ENCODE results near the gene KRTAP2-1.
"Not testable (repeated sequence)": the region's sequence is repeated elsewhere in the genome, so short reads cannot be mapped to it uniquely, and the experiment has no call there.

The KRTAP2-1 gene, protein sequence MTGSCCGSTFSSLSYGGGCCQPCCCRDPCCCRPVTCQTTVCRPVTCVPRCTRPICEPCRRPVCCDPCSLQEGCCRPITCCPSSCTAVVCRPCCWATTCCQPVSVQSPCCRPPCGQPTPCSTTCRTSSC

DNA sequence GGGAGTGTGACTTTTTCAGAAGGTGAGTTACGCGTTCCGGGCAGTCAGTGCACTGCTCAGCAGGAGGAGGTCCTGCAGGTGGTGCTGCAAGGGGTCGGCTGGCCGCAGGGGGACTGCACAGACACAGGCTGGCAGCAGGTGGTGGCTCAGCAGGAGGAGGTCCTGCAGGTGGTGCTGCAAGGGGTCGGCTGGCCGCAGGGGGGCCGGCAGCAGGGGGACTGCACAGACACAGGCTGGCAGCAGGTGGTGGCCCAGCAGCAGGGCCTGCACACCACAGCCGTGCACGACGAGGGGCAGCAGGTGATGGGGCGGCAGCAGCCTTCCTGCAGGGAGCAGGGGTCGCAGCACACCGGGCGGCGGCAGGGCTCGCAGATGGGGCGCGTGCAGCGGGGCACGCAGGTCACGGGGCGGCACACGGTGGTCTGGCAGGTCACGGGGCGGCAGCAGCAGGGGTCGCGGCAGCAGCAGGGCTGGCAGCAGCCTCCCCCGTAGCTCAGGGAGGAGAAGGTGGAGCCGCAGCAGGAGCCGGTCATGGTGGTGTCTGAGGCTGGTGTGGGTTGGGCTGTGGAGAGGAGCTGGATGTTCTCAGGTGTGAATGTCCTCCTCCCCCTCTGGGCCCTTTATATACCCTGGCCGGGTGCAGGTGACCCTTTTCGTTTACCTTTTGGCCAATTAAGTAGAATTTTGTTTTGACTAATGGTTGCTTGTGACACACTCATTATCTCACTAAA is at the start of gene KRTAP2-1:
Gene KRTAP2-1, minus strand, starts transcription at position 582 of the 731 bp plus-strand sequence. Its CDS starts 49 bp downstream, at position 533.
- DNase-seq (ENCODE audit: extremely low read depth in 1 of 2, low read depth in 1 of 2): not testable (repeated sequence)

DNA sequence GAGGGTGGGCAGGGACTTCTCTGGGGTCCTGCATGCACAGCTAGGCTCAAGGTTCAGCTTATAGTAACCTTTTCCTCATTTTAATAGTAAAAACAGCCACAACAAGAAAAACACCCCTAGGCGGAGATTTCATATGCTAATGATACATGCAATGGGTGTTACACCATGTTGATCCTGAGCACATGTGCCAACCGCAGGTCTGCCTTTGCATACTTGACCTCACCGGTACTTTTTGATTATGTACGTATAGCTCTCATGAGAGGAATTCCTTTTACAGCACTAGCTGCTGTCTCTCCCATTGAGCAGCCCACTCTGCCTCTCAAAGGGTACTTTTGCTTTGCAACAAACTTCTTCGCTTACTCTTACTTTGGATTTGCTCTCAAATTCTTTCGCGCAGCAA is 48.9 kb upstream of the KRTAP2-1 start:
- DNase-seq (ENCODE audit: extremely low read depth in 1 of 2, low read depth in 1 of 2): no peak

DNA sequence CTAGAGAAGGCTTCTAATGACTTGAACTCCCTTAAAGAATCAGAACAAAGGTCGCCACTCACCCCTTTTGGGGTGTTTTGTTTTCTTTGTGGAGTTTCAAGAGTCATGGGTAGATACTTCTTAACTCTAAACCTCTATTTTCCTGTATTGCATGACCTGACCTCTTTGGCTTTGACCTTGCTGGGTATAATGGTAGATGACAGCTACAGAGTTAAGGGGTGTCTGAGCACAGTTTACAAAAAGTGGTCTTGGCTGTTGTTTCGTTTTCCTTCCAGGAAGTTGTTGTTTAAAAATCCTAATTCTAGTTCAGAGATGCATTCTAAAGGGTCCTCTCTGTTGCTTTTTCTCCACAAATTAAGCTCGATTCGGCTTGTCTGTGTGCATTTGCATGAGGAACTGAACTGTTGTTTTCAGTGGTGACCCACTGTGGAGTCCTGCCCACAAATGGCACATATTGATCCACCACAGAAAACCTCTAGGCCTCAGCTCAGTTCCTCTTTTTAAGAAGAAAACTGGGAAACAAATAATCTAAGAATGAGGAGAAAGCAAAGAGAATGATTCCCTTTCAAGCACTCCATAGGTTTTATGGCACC is 41.7 kb upstream of the KRTAP2-1 start:
- not testable (repeated sequence) for DNase-seq (ENCODE audit: extremely low read depth in 1 of 2, low read depth in 1 of 2)

DNA sequence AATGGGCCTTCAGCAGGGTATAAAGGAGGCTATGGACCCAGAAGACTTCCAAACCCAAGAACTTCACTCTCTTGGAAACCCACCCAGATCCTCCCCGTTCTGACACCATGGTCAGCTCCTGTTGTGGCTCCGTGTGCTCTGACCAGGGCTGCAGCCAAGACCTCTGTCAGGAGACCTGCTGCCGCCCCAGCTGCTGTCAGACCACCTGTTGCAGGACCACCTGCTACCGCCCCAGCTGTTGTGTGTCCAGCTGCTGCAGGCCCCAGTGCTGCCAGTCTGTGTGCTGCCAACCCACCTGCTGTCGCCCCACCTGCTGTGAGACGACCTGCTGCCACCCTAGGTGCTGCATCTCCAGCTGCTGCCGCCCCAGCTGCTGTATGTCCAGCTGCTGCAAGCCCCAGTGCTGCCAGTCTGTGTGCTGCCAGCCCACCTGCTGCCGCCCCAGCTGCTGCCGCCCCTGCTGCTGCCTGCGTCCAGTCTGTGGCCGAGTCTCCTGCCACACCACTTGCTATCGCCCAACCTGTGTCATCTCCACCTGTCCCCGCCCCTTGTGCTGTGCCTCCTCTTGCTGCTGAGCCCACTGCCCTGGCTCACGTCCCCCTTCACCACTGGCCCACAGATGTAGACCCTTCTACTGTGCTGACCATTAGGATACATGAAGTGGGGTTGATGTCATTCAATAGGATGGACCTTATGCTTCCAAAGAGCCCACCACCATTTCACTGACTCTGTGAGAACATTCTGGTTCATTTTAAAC is 37.2 kb upstream of the KRTAP2-1 start, which contains the start of gene KRTAP4-7:
Gene KRTAP4-7, plus strand, starts transcription at position 51 of the 757 bp plus-strand sequence. Its CDS starts 57 bp downstream, at position 108.
- not testable (repeated sequence) for DNase-seq (ENCODE audit: extremely low read depth in 1 of 2, low read depth in 1 of 2)

DNA sequence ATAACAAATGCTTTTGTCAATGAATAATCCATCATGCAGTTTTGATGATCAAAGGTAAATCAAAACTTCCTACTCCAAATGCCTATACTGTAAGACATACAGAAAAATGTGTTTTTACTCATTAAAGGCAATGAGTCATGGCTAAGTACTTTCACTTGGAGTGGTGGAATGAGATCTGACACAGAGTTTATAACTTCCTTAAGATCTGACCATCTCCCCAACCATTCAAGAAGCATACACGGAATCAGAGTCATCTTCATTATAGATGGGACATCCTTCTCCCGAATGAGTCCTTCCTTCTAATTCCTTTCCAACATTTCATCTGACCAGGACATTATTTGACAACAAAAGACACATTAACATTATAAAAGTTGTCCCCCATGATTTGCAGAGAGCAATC is 36.3 kb upstream of the KRTAP2-1 start:
- DNase-seq (ENCODE audit: extremely low read depth in 1 of 2, low read depth in 1 of 2): not testable (repeated sequence)

DNA sequence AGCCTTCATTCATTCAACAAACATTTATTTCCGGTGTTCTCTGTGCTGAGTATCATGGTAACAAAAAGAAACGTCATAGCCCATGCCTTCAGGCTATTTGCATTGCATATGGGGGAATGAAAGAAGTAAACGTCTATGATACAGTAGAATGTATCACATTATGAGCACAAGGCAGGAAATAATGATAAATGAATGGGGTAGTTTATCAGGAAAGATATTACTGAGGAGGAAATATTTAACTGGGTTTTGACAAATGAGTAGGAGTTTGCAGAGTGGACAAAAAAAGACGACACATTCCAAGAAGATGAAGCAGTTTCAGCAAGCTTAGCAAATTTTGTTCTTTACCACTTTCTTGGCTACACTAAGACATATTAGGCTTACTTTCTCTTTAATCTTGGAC is 35.5 kb upstream of the KRTAP2-1 start:
- DNase-seq (ENCODE audit: extremely low read depth in 1 of 2, low read depth in 1 of 2): no peak

DNA sequence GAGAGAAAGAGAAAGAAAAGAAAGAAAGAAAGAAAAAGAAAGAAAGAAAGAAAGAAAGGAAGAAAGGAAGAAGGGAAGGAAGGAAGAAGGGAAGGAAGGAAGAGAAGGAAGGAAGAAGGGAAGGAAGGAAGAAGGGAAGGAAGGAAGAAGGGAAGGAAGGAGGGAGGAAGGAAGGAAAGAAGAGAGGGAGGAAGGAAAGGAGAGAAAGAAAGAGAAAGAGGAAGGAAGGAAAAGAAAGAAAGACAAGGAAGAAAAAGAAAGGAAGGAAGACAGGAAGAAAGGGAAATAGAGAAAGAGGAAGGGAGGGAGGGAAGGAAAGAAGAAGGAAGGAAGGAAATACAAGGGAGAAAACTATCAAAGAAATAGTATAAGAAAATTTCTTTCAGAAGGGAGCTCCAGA is 29.7 kb upstream of the KRTAP2-1 start:
- no peak for DNase-seq (ENCODE audit: extremely low read depth in 1 of 2, low read depth in 1 of 2)

DNA sequence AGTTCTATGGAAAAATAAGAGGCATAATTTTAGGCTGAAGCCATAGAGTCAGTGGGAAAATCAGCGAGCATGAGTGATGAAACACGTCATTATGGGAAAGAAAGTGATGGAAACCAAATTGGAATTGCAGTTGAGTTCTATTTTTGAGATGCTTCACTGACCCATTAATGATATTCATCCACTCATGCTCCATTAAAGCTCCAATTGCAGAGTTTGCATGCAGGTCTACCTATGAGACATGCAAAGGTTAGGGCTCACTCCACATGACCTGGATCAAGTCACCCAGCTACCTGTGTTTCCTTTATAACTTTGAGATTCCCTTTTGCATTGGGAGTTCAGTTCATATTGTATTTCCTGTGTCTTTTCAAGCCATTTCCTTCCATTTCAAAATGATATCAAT is 26.6 kb upstream of the KRTAP2-1 start:
- no peak for DNase-seq (ENCODE audit: extremely low read depth in 1 of 2, low read depth in 1 of 2)

DNA sequence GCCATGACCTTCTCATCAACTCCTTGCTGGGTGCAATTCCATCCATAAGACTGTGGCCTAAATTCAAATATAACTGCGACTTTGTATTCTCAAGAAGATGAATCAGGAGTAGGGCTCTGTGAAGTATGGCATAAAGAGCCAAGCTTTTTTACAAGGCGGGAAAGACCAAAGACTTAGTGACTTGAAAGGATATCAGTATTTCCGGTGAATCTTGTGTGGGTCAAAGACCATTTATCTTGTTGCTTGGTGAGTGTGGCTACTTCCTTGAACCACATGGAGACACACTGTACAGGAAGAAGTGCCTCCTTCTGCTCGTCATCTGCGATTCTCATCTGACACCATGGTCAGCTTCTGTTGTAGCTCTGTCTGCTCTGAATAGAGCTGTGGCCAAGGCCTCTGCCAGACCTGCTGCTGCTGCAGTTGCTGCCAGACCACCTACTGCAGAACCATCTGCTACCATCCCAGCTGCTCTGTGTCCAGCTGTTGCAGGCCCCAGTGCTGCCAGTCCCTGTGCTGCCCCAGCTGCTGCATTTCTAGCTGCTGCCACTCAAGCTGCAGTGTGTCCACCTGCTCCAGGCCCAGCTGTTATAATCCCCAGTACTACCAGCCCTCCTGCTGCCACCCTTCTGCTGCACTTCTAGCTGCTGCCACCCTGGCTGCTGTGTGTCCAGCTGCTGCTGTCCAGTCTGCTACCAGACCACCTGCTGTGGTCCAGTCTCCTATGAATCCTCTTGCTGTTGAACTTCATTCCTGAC is 24.7 kb upstream of the KRTAP2-1 start:
- DNase-seq (ENCODE audit: extremely low read depth in 1 of 2, low read depth in 1 of 2): no peak

DNA sequence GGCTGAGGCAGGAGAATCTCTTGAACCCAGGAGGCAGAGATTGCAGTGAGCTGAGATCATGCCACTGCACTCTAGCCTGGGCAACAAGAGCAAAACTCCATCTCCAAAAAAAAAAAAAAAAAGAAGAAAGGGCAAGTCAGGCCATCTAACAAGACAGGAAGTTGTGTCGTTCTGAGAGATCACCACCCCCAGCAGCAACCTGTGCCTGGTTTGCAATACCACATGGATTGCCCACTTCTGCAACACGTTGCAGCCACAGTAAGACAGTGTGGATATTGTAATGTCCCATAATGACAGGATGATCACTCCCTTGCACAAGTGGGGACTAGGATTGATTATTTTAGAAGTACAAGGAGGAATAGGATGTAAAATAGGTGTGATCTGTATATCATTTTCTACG is 21.9 kb upstream of the KRTAP2-1 start:
- no peak for DNase-seq (ENCODE audit: extremely low read depth in 1 of 2, low read depth in 1 of 2)

DNA sequence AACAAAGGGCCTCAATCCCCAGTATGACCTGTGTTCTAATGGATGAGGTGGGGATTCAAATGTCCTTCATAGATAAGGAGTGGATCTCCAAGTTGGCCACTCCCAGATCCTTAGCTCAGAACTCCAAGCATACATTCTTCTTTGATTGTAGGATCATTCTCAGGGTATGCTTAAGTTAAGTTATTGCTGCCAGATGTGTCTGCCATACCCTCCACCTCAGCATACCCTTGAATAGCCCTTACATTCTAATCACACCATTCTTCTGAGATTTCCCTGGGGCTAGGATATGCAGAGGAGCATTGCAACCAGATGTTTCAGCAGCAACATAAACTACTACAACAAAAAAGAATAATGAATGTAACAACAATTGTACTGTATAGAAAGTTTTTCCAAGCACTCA is 20.2 kb upstream of the KRTAP2-1 start:
- DNase-seq (ENCODE audit: extremely low read depth in 1 of 2, low read depth in 1 of 2): no peak

DNA sequence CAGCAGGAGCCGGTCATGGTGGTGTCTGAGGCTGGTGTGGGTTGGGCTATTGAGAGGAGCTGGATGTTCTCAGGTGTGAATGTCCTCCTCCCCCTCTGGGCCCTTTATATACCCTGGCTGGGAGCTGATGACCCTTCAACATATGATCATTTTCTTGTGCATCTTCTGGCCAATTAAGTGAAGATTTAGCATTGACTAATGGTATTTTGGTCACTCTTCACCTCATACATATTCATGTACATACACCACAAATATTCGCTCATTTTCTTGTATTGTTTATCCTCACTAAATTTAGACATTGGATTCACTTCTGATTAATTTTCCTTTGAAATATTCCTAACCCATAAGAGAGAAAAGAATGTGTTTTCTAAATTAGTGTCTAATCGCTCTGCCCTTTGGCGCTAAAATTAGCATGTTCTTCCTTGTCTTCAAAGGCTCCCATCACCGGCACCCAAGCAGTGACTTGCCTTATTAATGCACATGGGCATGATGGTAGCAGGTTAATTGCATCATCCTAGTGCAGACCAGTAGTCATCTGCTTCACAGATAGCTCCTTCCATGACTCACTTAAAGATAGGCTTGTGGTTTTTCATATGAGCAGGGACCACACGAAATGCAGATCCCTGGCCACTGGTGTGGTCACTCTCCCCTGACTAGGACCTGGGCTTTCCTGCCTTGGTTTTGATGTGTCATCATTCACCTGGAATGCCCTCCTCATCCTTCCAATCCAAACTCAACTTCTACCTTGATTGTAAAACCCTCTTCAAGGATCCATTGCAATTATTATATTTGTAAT is 18.9 kb upstream of the KRTAP2-1 start, which contains the start of gene KRTAP2-4:
Gene KRTAP2-4, minus strand, starts transcription at position 51 of the 796 bp plus-strand sequence. Its CDS starts 34 bp downstream, at position 17.
- DNase-seq (ENCODE audit: extremely low read depth in 1 of 2, low read depth in 1 of 2): no peak

DNA sequence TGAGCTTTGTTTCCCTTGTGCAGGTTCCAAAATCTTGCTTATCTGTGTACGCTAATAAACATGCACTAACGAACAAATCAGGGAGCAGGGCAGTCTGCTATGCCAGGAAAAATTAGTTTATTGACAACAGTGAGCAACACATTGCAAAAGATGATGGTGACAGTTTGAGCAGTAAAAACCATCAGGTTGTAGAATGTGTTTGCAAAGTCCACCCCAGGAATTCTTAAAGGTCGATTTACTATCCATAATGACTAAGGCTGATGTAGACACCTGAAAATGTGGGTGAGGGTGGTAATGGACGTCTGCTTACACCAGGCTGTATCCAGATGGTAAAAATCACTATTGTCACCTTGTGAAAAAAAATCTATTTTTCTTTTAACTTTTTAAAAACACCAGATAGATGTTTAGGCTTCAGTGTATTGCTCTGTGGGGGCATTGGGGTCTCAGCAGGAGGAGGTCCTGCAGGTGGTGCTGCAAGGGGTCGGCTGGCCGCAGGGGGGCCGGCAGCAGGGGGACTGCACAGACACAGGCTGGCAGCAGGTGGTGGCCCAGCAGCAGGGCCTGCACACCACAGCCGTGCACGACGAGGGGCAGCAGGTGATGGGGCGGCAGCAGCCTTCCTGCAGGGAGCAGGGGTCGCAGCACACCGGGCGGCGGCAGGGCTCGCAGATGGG is 18.0 kb upstream of the KRTAP2-1 start:
- not testable (repeated sequence) for DNase-seq (ENCODE audit: extremely low read depth in 1 of 2, low read depth in 1 of 2)

DNA sequence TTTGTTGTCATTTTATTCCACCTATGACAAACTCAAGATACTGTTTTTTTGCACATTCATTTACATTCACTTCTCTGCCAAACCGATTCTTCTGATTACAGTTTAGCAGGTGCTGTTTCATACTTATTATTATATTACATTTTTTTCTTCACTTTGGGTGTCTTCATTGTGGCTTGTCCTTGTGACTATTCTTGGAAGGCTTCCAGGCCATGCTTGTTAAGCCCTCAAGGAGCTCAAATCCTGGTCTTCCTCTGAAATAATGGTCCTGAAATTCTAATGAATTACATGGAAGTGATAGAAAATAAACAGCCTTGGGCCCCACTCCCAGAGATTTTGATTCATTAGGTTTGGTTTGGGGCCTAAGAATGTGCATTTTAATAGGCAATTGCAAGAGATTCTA is 17.2 kb upstream of the KRTAP2-1 start:
- DNase-seq (ENCODE audit: extremely low read depth in 1 of 2, low read depth in 1 of 2): no peak

DNA sequence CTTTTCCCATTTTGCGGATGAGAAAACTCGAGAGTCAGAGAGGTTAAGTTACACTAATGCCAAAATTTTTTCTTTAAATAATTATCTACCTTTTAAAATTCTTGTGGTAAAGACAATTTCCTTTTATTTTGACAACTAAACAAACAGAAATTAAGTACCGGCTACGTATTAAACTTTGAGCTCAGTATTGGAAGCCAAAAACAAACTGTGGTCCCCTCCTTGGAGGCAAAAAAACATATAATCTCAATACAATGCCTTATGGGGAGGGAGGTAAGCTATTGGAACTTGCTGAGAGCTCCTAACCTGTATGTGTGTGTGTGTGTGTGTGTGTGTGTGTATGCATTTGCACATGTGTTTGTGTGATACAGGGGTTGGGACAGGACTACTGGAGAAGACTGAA is 16.3 kb upstream of the KRTAP2-1 start:
- DNase-seq (ENCODE audit: extremely low read depth in 1 of 2, low read depth in 1 of 2): no peak

DNA sequence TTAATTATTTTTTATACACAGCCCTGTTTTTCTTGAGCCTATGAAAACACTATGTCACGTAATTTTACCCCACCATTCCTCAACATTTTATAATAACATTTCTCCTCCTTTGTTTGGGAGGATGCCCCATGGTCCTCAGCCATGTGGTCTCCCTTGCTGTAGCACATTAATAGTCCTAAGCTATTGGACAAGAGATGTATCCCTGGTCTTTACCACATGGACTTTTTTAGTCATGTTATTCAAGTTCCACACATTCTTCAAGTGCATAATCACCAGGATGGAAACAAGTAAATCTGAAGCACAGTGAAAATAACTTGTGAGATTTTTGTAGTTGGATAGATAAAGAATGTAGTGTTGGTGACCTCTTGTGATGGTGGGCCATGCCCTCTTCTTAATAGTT is 14.8 kb upstream of the KRTAP2-1 start:
- DNase-seq (ENCODE audit: extremely low read depth in 1 of 2, low read depth in 1 of 2): no peak

DNA sequence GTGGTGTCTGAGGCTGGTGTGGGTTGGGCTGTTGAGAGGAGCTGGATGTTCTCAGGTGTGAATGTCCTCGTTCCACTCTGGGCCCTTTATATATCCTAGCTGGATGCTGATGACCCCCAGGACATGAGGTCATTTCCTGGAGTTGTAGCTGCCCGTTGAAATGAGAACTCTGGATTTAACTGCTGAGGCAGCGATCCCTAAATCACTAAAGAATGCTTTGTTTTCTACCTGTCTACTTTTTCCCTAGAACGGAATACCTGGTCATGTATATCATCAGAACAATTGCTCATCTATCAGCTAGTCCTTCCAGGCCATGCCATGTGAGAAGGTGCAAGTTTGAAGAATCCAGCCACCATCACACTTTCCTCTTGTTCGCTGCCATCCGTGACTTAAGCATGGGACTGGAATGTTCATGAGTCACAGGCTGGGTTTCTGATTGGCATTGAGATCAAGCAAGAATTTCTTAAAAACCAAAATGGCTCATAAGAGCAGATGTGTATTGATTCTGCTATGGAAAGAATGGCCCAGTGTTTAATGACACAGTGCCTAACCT is 13.0 kb upstream of the KRTAP2-1 start, which contains the start of gene KRTAP2-3:
Gene KRTAP2-3, minus strand, starts transcription at position 63 of the 553 bp plus-strand sequence. CDS start 64 bp downstream, outside the sequence.
- DNase-seq (ENCODE audit: extremely low read depth in 1 of 2, low read depth in 1 of 2): no peak

DNA sequence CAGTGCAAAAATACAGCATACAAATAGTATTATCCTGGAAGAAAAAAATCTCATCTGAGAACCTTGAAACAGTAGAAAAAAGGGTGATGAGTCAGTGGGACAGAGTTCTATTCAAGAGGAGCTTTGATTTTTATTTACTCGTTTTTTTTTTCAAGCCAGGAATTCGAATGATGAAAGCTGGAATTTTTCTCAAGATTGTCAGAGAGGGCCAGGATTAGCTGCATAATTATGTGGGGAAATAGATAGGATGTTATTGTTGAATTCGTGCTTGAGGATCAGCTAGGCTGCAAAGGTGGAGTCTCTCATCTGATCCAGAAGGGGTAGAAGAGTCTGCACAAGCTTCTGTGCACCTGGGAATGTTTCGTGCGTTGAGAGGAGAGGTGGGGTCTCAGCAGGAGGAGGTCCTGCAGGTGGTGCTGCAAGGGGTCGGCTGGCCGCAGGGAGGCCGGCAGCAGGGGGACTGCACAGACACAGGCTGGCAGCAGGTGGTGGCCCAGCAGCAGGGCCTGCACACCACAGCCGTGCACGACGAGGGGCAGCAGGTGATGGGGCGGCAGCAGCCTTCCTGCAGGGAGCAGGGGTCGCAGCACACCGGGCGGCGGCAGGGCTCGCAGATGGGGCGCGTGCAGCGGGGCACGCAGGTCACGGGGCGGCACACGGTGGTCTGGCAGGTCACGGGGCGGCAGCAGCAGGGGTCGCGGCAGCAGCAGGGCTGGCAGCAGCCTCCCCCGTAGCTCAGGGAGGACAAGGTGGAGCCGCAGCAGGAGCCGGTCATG is 12.3 kb upstream of the KRTAP2-1 start:
- DNase-seq (ENCODE audit: extremely low read depth in 1 of 2, low read depth in 1 of 2): not testable (repeated sequence)

Data from activated CD8-positive, alpha-beta memory T cell treated with anti-CD3 and anti-CD28 coated beads for 1 hour (primary cell).